ENCODE results near the gene ASPG. TPM values are rescaled to one million over a fixed set of nuclear protein-coding genes. Genes with fewer than 3 reads are reported as not detected.

ASPG gene
- total and polyA plus RNA-seq, 2 experiments from 2014 or later, result not detected

DNA sequence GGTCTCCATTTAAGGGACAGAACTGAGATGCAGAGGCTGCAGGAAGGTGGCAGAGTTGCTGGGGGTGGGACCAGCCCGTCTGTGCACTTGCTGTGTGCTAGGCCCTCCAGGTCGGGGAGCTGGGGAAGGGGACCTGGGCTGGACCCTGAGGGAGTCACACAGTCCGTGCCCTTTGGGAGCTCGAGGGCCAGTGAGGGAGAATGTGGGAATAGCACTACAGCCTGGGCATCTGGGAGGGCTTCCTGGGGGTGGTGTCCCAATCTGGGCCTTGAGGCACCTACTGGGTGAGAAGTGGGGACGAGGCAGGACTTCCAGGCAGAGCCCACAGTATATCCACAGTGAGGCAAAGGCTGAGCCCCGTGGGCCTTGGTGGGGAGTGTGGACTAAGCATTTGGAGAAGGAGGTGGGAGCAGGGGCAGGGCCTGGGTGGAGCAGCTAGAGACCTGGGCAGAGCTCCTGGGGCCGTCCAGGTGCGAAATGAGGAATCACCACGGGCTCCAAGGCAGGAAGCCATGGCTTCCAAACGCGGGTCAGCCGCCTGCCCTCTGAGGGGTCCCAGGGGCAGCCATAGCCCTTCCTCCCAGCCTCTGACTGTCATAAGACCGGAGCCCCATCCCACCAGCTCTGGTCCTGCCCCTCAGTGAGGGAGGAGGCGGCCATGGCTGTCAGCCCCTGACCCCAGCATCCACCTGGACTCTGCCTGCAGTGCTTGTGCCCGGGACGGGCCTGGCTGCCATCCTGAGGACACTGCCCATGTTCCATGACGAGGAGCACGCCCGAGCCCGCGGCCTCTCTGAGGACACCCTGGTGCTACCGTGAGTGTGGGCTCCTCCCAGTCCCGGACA is 6.6 kb downstream of the ASPG start:
- Histone ChIP-seq H3F3A (ENCODE audit: insufficient read depth) (no peaks in the 10 kb centered on the region), H3K4me3 (no peak overlapping the region), H3K9me3 (ENCODE audit: low read depth) (no peaks in the 10 kb centered on the region), H3K9me2 (ENCODE audit: insufficient read depth) (no peaks in the 10 kb centered on the region), H3K4me1 (ENCODE audit: insufficient read depth) (no peaks in the 10 kb centered on the region), H2AFZ (no peak overlapping the region), H3K36me3 (ENCODE audit: low read depth) (no peaks in the 10 kb centered on the region), H3K27ac (no peak overlapping the region), H3K79me2 (ENCODE audit: insufficient read depth) (no peaks in the 10 kb centered on the region), H4K20me1 (ENCODE audit: insufficient read depth) (no peaks in the 10 kb centered on the region), H3K9ac (no peak overlapping the region), H3K4me2 (ENCODE audit: unreplicated experiment) (no peak overlapping the region), H3K27me3 (replicated peaks; ENCODE audit: insufficient read depth) (no peaks in the 10 kb centered on the region)
- DNase-seq, result no peak
- in situ Hi-C loops (cut with MboI), result no loop called here
- 63 to 67% methylated on average over 18 to 23 of the region's 23 CpGs for WGBS, 2 experiments (ENCODE audit: low coverage in 1 of 2, low lambda C conversion rate in 2 of 2, missing lambda C conversion rate in 2 of 2)
- TF ChIP-seq EZH2 (IDR thresholded peaks at IDR 0.05; ENCODE audit: insufficient read depth, poor library complexity, severe bottlenecking), result no peak
- no peak for TF ChIP-seq EZH2phosphoT487 (IDR thresholded peaks at IDR 0.05; ENCODE audit: insufficient read depth, low read depth)

DNA sequence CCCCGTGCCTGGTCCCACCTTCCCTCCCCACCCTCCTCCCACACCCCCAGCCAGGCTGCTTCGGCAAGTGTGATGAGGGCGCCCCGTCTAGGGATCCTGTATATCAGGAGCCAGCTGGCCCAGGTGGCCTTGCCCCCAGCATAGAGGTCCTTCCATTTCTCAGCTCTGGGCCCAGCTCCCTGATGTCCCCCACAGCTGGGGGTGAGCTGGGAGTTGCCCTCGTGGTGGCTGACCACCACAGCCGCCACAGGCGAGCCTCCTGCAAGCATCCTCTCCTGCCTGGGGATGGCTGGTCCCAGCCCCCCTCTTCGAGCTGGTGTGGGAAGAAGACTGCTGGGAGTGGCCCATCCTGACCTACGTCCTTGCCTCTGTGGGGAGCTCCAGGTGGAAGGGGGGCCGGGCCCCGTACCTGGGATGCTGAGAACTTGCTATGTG is 7.4 kb downstream of the ASPG start:
- Histone ChIP-seq H3K9ac (no peak overlapping the region), H3K79me2 (ENCODE audit: insufficient read depth) (no peaks in the 10 kb centered on the region), H3F3A (ENCODE audit: insufficient read depth) (no peaks in the 10 kb centered on the region), H3K4me3 (no peak overlapping the region), H3K4me1 (ENCODE audit: insufficient read depth) (no peaks in the 10 kb centered on the region), H3K27me3 (replicated peaks; ENCODE audit: insufficient read depth) (no peaks in the 10 kb centered on the region), H3K9me3 (ENCODE audit: low read depth) (no peaks in the 10 kb centered on the region), H3K27ac (no peak overlapping the region), H3K9me2 (ENCODE audit: insufficient read depth) (no peaks in the 10 kb centered on the region), H3K36me3 (ENCODE audit: low read depth) (no peaks in the 10 kb centered on the region), H4K20me1 (ENCODE audit: insufficient read depth) (no peaks in the 10 kb centered on the region), H2AFZ (no peak overlapping the region), H3K4me2 (ENCODE audit: unreplicated experiment) (no peak overlapping the region)
- no peak for TF ChIP-seq EZH2phosphoT487 (IDR thresholded peaks at IDR 0.05; ENCODE audit: insufficient read depth, low read depth)
- no peak for TF ChIP-seq EZH2 (IDR thresholded peaks at IDR 0.05; ENCODE audit: insufficient read depth, poor library complexity, severe bottlenecking)
- 66 to 73% methylated on average over 11 of the region's 11 CpGs for WGBS, 2 experiments (ENCODE audit: low coverage in 1 of 2, low lambda C conversion rate in 2 of 2, missing lambda C conversion rate in 2 of 2)
- no peak for DNase-seq
- in situ Hi-C loops (cut with MboI), result no loop called here

DNA sequence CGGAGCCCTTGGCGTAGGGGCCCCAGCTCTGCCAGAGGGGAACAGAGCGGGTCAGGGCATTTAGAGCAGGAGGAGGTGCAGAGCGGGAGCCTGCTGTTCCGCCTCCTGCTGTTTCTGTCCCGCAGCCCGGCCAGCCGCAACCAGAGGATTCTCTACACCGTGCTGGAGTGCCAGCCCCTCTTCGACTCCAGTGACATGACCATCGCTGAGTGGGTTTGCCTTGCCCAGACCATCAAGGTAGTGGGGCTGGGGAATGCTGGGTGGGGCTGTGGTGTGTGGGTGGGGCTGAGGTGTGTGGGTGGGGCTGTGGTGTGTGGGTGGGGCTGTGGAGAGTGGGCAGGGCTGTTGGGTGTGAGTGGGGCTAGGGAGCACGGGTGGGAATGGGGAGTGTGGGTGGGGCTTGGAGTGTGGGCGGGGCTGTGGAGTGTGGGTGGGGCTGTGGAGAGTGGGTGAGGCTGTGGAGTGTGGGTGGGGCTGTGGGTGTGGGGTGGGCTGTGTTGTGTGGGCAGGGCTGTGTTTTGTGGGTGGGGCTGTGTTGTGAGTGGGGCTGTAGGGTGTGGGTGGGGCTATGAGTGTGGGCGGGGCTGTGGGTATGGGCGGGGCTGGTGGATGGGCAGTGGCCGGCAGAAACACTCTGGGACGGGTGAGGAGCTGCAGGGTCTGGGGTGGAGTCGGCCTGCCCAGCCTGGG is 8.0 kb downstream of the ASPG start:
- Histone ChIP-seq H3K4me3 (no peak overlapping the region), H3K27me3 (replicated peaks; ENCODE audit: insufficient read depth) (no peaks in the 10 kb centered on the region), H3K9ac (no peak overlapping the region), H3F3A (ENCODE audit: insufficient read depth) (no peaks in the 10 kb centered on the region), H3K79me2 (ENCODE audit: insufficient read depth) (no peaks in the 10 kb centered on the region), H3K27ac (no peak overlapping the region), H3K9me2 (ENCODE audit: insufficient read depth) (no peaks in the 10 kb centered on the region), H3K4me2 (ENCODE audit: unreplicated experiment) (no peak overlapping the region), H2AFZ (no peak overlapping the region), H3K4me1 (ENCODE audit: insufficient read depth) (no peaks in the 10 kb centered on the region), H3K36me3 (ENCODE audit: low read depth) (no peaks in the 10 kb centered on the region), H4K20me1 (ENCODE audit: insufficient read depth) (no peaks in the 10 kb centered on the region), H3K9me3 (ENCODE audit: low read depth) (no peaks in the 10 kb centered on the region)
- 51 to 58% methylated on average over 11 to 18 of the region's 18 CpGs for WGBS, 2 experiments (ENCODE audit: low coverage in 1 of 2, low lambda C conversion rate in 2 of 2, missing lambda C conversion rate in 2 of 2)
- no peak for TF ChIP-seq EZH2 (IDR thresholded peaks at IDR 0.05; ENCODE audit: insufficient read depth, poor library complexity, severe bottlenecking)
- DNase-seq, result peak; percentile 15
- in situ Hi-C loops (cut with MboI), result no loop called here

DNA sequence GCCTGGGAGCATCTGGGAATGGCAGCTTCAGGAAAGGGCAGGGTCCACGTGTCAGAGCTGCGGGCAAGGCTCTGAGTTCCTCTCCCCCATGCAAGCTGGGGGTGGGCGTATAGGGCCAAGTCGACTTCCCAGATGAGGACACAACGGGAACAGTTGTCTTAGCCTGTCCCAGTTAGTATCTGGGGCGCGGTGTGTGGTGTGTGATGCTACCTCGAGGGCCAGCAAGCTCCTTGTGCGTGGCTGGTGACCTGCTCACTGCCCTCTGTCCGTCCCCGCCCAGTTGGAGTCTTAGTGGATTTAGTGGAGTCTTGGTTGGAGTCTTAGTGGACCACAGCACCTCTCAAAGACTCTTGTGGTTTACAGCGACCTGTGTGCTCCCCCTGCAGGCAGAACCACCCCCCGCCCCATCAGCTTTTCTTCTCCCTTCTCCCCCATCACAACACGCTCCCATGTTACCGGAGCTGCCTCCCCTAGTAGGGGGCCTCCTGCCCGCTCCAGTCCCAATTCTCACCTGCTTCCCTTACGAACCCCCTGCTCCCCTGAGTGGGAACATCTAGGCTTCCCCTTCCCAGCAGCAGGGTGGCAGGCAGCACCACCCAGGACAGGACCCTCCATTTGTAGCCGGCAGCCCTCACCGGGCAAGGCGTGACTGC is 8.7 kb downstream of the ASPG start:
- H3K4me2 ChIP-seq (ENCODE audit: unreplicated experiment), result no peak overlapping the region

More for the DNA sequence above, 8.7 kb downstream of the ASPG start:
- Histone ChIP-seq H3K4me3 (no peak overlapping the region), H3K27me3 (replicated peaks; ENCODE audit: insufficient read depth) (no peaks in the 10 kb centered on the region), H3K79me2 (ENCODE audit: insufficient read depth) (no peaks in the 10 kb centered on the region), H3K9ac (no peak overlapping the region), H4K20me1 (ENCODE audit: insufficient read depth) (no peaks in the 10 kb centered on the region), H3K9me3 (ENCODE audit: low read depth) (no peaks in the 10 kb centered on the region), H3K4me1 (ENCODE audit: insufficient read depth) (no peaks in the 10 kb centered on the region), H3K36me3 (ENCODE audit: low read depth) (no peaks in the 10 kb centered on the region), H3F3A (ENCODE audit: insufficient read depth) (no peaks in the 10 kb centered on the region), H3K27ac (no peak overlapping the region), H3K9me2 (ENCODE audit: insufficient read depth) (no peaks in the 10 kb centered on the region), H2AFZ (no peak overlapping the region)
- WGBS, 2 experiments (ENCODE audit: low coverage in 1 of 2, low lambda C conversion rate in 2 of 2, missing lambda C conversion rate in 2 of 2), result 38 to 41% methylated on average over 20 of the region's 20 CpGs
- DNase-seq, result no peak
- TF ChIP-seq EZH2phosphoT487 (IDR thresholded peaks at IDR 0.05; ENCODE audit: insufficient read depth, low read depth) (no peak), EZH2 (IDR thresholded peaks at IDR 0.05; ENCODE audit: insufficient read depth, poor library complexity, severe bottlenecking) (no peak)
- in situ Hi-C loops (cut with MboI), result no loop called here

All from GM23248 (cell line).